Osteoblast (primary cell): ENCODE results near the gene KIFAP3. TPM values are rescaled to one million over a fixed set of nuclear protein-coding genes. Genes with fewer than 3 reads are reported as not detected.
"Not testable (repeated sequence)": the region's sequence is repeated elsewhere in the genome, so short reads cannot be mapped to it uniquely, and the experiment has no call there.

ENCODE experiments used
- DNase-seq: peaks from one replicate; pipeline ENCODE4 v3.0.0; 2011; ENCODE audit warnings: low spot score, mixed read lengths; ENCODE audit not compliant: insufficient read length; ENCODE audit errors: missing footprints
- H2AFZ ChIP-seq: 2 replicates; pipeline ENCODE4 v1.6.0; 2011; ENCODE audit warnings: mild to moderate bottlenecking, low read length
- H3K27ac ChIP-seq: 2 replicates; pipeline ENCODE4 v1.5.1; 2011; ENCODE audit warnings: mild to moderate bottlenecking, low read depth, low read length, moderate library complexity
- H3K27me3 ChIP-seq: 2 replicates; pipeline ENCODE4 v1.6.0; 2012; ENCODE audit warnings: mild to moderate bottlenecking, control low read depth, inconsistent platforms, low read length, moderate library complexity; ENCODE audit not compliant: insufficient read depth
- H3K36me3 ChIP-seq: 2 replicates; pipeline ENCODE4 v1.5.1; 2011; ENCODE audit warnings: mild to moderate bottlenecking, low read length, control low read depth, moderate library complexity; ENCODE audit not compliant: insufficient read depth
- H3K4me1 ChIP-seq: 2 replicates; pipeline ENCODE4 v1.5.1; 2011; ENCODE audit warnings: mild to moderate bottlenecking, low read length, control low read depth, moderate library complexity; ENCODE audit not compliant: insufficient read depth
- H3K4me2 ChIP-seq: 2 replicates; pipeline ENCODE4 v1.6.0; 2011; ENCODE audit warnings: mild to moderate bottlenecking, low read length; ENCODE audit not compliant: insufficient read depth
- H3K4me3 ChIP-seq: fragments of 200-600 bp; sonication (generic); 3 replicates; pipeline ENCODE4 v1.5.1; 2012; ENCODE audit warnings: mild to moderate bottlenecking, low read length, inconsistent platforms; ENCODE audit not compliant: insufficient read depth
- H3K79me2 ChIP-seq: 2 replicates; pipeline ENCODE4 v1.6.0; 2012; ENCODE audit warnings: mild to moderate bottlenecking, low read length, control low read depth, inconsistent platforms; ENCODE audit not compliant: insufficient read depth
- H3K9me3 ChIP-seq: 2 replicates; pipeline ENCODE4 v1.5.1; 2011; ENCODE audit warnings: low read depth, low read length, control low read depth
- H4K20me1 ChIP-seq: 2 replicates; pipeline ENCODE4 v1.6.0; 2012; ENCODE audit warnings: mild to moderate bottlenecking, low read length, control low read depth; ENCODE audit not compliant: insufficient read depth
- total RNA-seq: library from RNA; depleted of rRNA; stranded (reverse); fragments of >200 nt; gene quantifications from 2 replicates; pipeline ENCODE4 v1.2.3, GENCODE V29; 2012
- TF ChIP-seq, protein P1 (sequence below): IDR thresholded peaks from 2 replicates; pipeline ENCODE4 v1.5.1; 2011; ENCODE audit warnings: mild to moderate bottlenecking, low read depth, low read length, moderate library complexity; ENCODE audit errors: extremely low read depth

KIFAP3 gene
- total RNA-seq, 1 donor = 44.9 TPM

DNA sequence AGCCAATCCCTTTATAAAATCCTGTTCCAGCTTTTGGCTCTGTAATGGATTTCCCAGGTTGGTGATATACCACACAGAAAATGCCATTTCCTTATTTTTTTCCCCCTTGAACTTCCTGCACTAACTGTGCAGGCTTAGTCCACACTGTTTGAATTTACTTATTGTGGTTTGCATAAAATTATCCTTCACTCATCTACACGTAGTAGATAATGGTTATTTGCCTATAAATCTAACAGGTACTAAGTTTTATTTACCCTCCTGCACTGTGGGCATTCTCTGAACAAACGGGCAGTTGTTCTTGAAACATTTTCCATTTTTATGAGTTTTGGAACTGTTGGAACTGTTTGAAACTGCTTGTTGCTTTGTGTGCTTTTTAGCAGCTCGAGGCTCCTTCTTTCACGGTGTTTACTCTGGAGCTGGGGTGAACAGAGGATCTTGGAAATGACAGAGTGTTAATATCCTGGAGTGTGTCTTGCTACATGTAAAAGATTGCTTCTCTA is 23.0 kb upstream of the KIFAP3 start:
- Histone ChIP-seq H3K4me2 (no peak overlapping the region), H2AFZ (peak overlapping the region; percentile 46)

DNA sequence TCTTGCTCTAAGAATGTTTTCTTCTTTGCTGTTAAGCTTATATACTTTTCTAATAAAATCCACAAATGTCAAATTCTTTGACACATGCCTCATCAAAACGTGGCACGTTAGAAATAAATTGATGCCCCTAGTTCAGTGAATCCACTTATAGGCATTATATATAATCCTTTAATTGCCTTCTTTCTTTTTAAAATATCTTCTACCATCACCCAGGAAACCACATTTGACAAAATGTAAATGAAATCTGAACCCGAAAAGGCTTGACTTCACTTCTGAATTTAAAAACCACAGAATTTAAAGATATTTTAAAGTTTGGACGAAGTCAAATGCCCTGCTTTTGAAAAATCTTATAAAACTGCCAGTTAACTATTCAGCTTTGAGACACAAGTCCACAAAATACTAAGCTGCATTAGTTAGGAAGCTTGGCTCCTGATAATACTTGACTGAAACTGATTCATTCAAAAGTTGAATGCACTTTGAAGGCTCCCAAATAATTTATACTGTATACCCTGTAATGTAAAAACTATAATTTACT is 22.4 kb upstream of the KIFAP3 start:
- Histone ChIP-seq H2AFZ (no peak overlapping the region), H3K36me3 (no peaks in the 10 kb centered on the region), H3K27ac (no peak overlapping the region), H3K79me2 (no peaks in the 10 kb centered on the region), H3K4me2 (no peak overlapping the region), H3K4me1 (no peaks in the 10 kb centered on the region), H3K9me3 (no peaks in the 10 kb centered on the region), H4K20me1 (no peaks in the 10 kb centered on the region), H3K4me3 (no peak overlapping the region), H3K27me3 (peaks cover 2% of the 10 kb centered on the region)
- DNase-seq = no peak
- TF ChIP-seq, protein P1, sequence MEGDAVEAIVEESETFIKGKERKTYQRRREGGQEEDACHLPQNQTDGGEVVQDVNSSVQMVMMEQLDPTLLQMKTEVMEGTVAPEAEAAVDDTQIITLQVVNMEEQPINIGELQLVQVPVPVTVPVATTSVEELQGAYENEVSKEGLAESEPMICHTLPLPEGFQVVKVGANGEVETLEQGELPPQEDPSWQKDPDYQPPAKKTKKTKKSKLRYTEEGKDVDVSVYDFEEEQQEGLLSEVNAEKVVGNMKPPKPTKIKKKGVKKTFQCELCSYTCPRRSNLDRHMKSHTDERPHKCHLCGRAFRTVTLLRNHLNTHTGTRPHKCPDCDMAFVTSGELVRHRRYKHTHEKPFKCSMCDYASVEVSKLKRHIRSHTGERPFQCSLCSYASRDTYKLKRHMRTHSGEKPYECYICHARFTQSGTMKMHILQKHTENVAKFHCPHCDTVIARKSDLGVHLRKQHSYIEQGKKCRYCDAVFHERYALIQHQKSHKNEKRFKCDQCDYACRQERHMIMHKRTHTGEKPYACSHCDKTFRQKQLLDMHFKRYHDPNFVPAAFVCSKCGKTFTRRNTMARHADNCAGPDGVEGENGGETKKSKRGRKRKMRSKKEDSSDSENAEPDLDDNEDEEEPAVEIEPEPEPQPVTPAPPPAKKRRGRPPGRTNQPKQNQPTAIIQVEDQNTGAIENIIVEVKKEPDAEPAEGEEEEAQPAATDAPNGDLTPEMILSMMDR = no peak

More for the DNA sequence above, 23.0 kb upstream of the KIFAP3 start:
- Histone ChIP-seq H3K4me1 (no peaks in the 10 kb centered on the region), H4K20me1 (no peaks in the 10 kb centered on the region), H3K9me3 (no peaks in the 10 kb centered on the region), H3K79me2 (no peaks in the 10 kb centered on the region), H3K27me3 (peaks cover 2% of the 10 kb centered on the region), H3K27ac (no peak overlapping the region), H3K4me3 (no peak overlapping the region), H3K36me3 (no peaks in the 10 kb centered on the region)
- TF ChIP-seq, protein P1 = no peak
- peak; percentile 26 for DNase-seq

DNA sequence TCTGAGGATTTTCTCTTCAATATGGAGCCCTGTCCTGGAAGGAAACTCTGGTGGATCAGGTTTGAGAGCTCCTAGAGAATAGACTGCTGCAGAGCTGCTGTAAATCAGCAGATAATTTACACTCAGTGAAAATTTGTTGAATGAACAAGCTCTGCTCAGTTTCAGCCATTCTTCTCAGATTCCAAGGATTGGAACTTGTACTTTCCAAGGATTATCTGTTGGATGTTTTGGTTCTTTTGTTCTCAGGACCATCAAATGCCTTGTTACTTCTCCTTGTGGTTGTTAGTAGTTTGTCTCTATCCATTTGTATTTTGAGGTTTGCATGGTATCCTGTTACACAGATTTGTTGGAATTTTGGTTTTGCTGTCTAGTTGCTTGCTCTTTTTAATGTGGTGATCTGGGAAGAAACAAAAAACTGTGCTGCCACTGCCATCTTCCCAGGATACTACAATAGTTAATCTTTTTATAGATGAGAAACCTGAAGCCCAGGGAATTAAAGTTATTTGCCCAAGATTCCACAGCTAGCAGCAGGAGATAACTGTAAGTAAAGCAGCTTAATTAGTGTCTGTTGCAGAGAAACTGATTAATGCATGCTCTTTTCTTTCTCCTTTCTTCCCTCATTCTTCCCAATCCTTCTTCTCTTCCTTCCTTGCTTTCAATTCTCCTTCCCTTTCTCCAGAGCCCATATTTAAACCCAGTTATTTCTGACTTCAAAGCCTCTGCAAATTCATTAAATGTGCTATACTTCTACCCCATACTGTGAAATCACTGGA is 21.7 kb upstream of the KIFAP3 start:
- no peaks in the 10 kb centered on the region for H3K36me3 ChIP-seq
- H3K9me3 ChIP-seq = no peaks in the 10 kb centered on the region
- no peak overlapping the region for H3K27ac ChIP-seq
- H3K4me3 ChIP-seq = no peak overlapping the region
- H3K4me1 ChIP-seq = no peaks in the 10 kb centered on the region
- no peak overlapping the region for H2AFZ ChIP-seq
- peaks cover 2% of the 10 kb centered on the region for H3K27me3 ChIP-seq
- no peaks in the 10 kb centered on the region for H4K20me1 ChIP-seq
- DNase-seq = peak; percentile 26
- TF ChIP-seq, protein P1 = no peak
- H3K79me2 ChIP-seq = no peaks in the 10 kb centered on the region
- no peak overlapping the region for H3K4me2 ChIP-seq

DNA sequence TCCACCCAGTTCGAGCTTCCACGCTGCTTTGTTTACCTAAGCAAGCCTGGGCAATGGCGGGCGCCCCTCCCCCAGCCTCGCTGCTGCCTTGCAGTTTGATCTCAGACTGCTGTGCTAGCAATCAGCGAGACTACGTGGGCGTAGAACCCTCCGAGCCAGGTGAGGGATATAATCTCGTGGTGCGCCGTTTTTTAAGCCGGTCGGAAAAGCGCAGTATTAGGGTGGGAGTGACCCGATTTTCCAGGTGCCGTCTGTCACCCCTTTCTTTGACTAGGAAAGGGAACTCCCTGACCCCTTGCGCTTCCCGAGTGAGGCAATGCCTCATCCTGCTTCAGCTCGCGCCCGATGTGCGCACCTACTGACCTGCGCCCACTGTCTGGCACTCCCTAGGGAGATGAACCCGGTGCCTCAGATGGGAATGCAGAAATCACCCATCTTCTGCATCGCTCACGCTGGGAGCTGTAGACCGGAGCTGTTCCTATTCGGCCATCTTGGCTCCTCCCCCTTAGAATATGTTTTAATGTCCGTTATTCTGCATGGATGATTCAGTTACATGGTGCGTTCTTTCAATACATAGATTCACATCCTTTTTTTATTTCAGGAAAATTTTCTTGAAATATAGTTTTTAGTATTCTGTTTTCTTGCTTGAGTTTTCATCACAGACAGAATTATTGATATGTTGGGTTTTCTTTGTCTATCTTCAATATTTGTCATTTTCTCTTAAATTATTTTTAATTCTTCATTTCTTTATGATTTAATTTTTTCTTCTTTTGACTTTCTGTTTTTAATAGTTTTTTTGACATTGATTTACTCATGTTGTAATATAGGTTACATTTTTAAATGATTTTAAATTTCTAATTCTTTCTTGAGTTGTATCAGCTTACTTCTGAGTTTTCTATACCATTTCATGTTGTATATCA is 20.5 kb upstream of the KIFAP3 start:
- not testable (repeated sequence) for H3K27ac ChIP-seq, H3K27me3 ChIP-seq, H3K36me3 ChIP-seq, H3K79me2 ChIP-seq, H3K9me3 ChIP-seq, DNase-seq, H3K4me2 ChIP-seq, H4K20me1 ChIP-seq, H2AFZ ChIP-seq, H3K4me3 ChIP-seq, H3K4me1 ChIP-seq
